HEK293 (cell line): ENCODE data around the gene ABCC9.

Experiments
- CTCF ChIA-PET: fragments of 350-600 bp; formaldehyde crosslinking; extraction: SDS; loops from one replicate; lab custom pipeline; 2021; ENCODE audit warnings: antibody characterized with exemption; lab: Yijun Ruan, JAX
- POLR2A ChIA-PET: fragments of 300-600 bp; formaldehyde crosslinking; extraction: SDS; loops from one replicate; lab custom pipeline; 2020; ENCODE audit warnings: antibody characterized with exemption, inconsistent platforms; lab: Yijun Ruan, JAX
- H3K27ac ChIP-seq: fragments of 200-500 bp; sonication (Bioruptor generic); 2 replicates; pipeline ENCODE4 v1.5.1; 2014; ENCODE audit warnings: low read depth, low read length, control low read depth, inconsistent platforms; ENCODE audit errors: extremely low read depth
- H3K36me3 ChIP-seq, 2 experiments: fragments of 200-500 bp in 1 of 2; sonication (Bioruptor generic) in 1 of 2; 1 replicate in 1 of 2; 2 replicates in 1 of 2; pipeline ENCODE4 v1.5.1; 2014 to 2017; ENCODE audit warnings: inconsistent platforms in 2 of 2, low read length in 2 of 2; ENCODE audit not compliant: control insufficient read depth in 2 of 2, insufficient read depth in 1 of 2
- H3K4me1 ChIP-seq: fragments of 200-500 bp; sonication (Bioruptor generic); 2 replicates; pipeline ENCODE4 v1.5.1; 2014; ENCODE audit warnings: mild to moderate bottlenecking, low read length, inconsistent platforms; ENCODE audit not compliant: control insufficient read depth, insufficient read depth
- H3K4me3 ChIP-seq: 2 replicates; pipeline ENCODE4 v1.5.1; 2011; ENCODE audit warnings: low read depth, mild to moderate bottlenecking, control low read depth, low read length, moderate library complexity
- H3K9me3 ChIP-seq: fragments of 200-500 bp; sonication (Bioruptor generic); 2 replicates; pipeline ENCODE4 v1.5.1; 2014; ENCODE audit warnings: low read depth, low read length, inconsistent platforms; ENCODE audit not compliant: control insufficient read depth, insufficient read depth
- ELK4 ChIP-seq: IDR thresholded peaks from 2 replicates; pipeline ENCODE4 v1.6.1; 2011; ENCODE audit warnings: mild to moderate bottlenecking, low read depth, low read length, borderline replicate concordance
- GFI1B ChIP-seq: fragments of 450-650 bp; formaldehyde crosslinking; IDR thresholded peaks from 2 replicates; pipeline ENCODE4 v1.5.1; 2016; ENCODE audit warnings: missing biosample characterization, missing genetic modification characterization
- HOXC10 ChIP-seq: sonication (generic); formaldehyde crosslinking; IDR thresholded peaks from 2 replicates; pipeline ENCODE4 v1.8.1; 2023; ENCODE audit warnings: mild to moderate bottlenecking, missing genetic modification reagents
- PBX3 ChIP-seq: sonication (generic); formaldehyde crosslinking; IDR thresholded peaks from 2 replicates; pipeline ENCODE4 v1.8.1; 2022; ENCODE audit warnings: mild to moderate bottlenecking, moderate library complexity, missing genetic modification reagents
- PRDM6 ChIP-seq: fragments of 450-650 bp; formaldehyde crosslinking; IDR thresholded peaks from 2 replicates; pipeline ENCODE4 v1.5.1; 2017; ENCODE audit warnings: missing biosample characterization, missing genetic modification characterization
- ZFP69B ChIP-seq: fragments of 450-650 bp; formaldehyde crosslinking; IDR thresholded peaks from 2 replicates; pipeline ENCODE4 v1.5.1; 2016; ENCODE audit warnings: missing biosample characterization, missing genetic modification characterization
- ZNF121 ChIP-seq: fragments of 450-650 bp; formaldehyde crosslinking; IDR thresholded peaks from 2 replicates; pipeline ENCODE4 v1.5.1; 2016; ENCODE audit warnings: missing biosample characterization, missing genetic modification characterization
- ZNF280C ChIP-seq: fragments of 450-650 bp; formaldehyde crosslinking; IDR thresholded peaks from 2 replicates; pipeline ENCODE4 v1.5.1; 2016; ENCODE audit warnings: missing biosample characterization, missing genetic modification characterization
- ZNF335 ChIP-seq: fragments of 450-650 bp; formaldehyde crosslinking; conservative IDR thresholded peaks from 2 replicates; pipeline ENCODE4 v1.5.1; 2016; ENCODE audit warnings: missing biosample characterization, missing genetic modification characterization
- ZNF394 ChIP-seq: fragments of 450-650 bp; formaldehyde crosslinking; IDR thresholded peaks from 2 replicates; pipeline ENCODE4 v1.5.1; 2016; ENCODE audit warnings: missing biosample characterization, missing genetic modification characterization, mild to moderate bottlenecking, moderate library complexity, borderline replicate concordance
- ZNF510 ChIP-seq: fragments of 450-650 bp; formaldehyde crosslinking; IDR thresholded peaks from 2 replicates; pipeline ENCODE4 v1.5.1; 2018; ENCODE audit warnings: mild to moderate bottlenecking, missing genetic modification characterization, missing biosample characterization; ENCODE audit not compliant: insufficient replicate concordance
- ZNF600 ChIP-seq: fragments of 450-650 bp; formaldehyde crosslinking; IDR thresholded peaks from 2 replicates; pipeline ENCODE4 v1.5.1; 2016; ENCODE audit warnings: missing biosample characterization, missing genetic modification characterization
- ZNF670 ChIP-seq: fragments of 450-650 bp; formaldehyde crosslinking; IDR thresholded peaks from 2 replicates; pipeline ENCODE4 v1.5.1; 2016; ENCODE audit warnings: missing biosample characterization, missing genetic modification characterization, low read depth
- ZNF692 ChIP-seq: fragments of 450-650 bp; formaldehyde crosslinking; IDR thresholded peaks from 2 replicates; pipeline ENCODE4 v1.5.1; 2016; ENCODE audit warnings: missing biosample characterization, missing genetic modification characterization
- ZNF777 ChIP-seq: fragments of 450-650 bp; formaldehyde crosslinking; IDR thresholded peaks from 2 replicates; pipeline ENCODE4 v1.5.1; 2017; ENCODE audit warnings: missing biosample characterization, missing genetic modification characterization, borderline replicate concordance
- ZNF843 ChIP-seq: fragments of 450-650 bp; formaldehyde crosslinking; IDR thresholded peaks from 2 replicates; pipeline ENCODE4 v1.5.1; 2016; ENCODE audit warnings: missing biosample characterization, missing genetic modification characterization
- ZSCAN23 ChIP-seq: fragments of 450-650 bp; formaldehyde crosslinking; IDR thresholded peaks from 2 replicates; pipeline ENCODE4 v1.5.1; 2016; ENCODE audit warnings: missing biosample characterization, missing genetic modification characterization
- ZSCAN4 ChIP-seq: fragments of 450-650 bp; formaldehyde crosslinking; IDR thresholded peaks from 2 replicates; pipeline ENCODE4 v1.5.1; 2017; ENCODE audit warnings: missing biosample characterization, missing genetic modification characterization
- ZXDB ChIP-seq: fragments of 450-650 bp; formaldehyde crosslinking; IDR thresholded peaks from 2 replicates; pipeline ENCODE4 v1.5.1; 2016; ENCODE audit warnings: missing biosample characterization, missing genetic modification characterization

Gene ABCC9

GRCh38 chr12:21806255-21806654, 135.0 kb downstream of the ABCC9 start:
- Histone ChIP-seq H3K27ac (no peak overlapping the region), H3K4me3 (no peak overlapping the region), H3K9me3 (no peaks in the 10 kb centered on the region), H3K4me1 (no peaks in the 10 kb centered on the region), H3K36me3 (no peaks in the 10 kb centered on the region)
- ChIA-PET POLR2A (no interaction called here), CTCF (no interaction called here)
- TF ChIP-seq PBX3 (CRISPR knock-in tag) = no peak
- TF ChIP-seq ZNF335 = no peak
- TF ChIP-seq ZSCAN23 (tag by site-specific recombination) = no peak
- no peak for TF ChIP-seq ZNF692
- TF ChIP-seq ZSCAN4 = no peak
- TF ChIP-seq ZNF777 = no peak
- no peak for TF ChIP-seq ZNF843 (tag by site-specific recombination)
- no peak for TF ChIP-seq ZXDB
- TF ChIP-seq ZNF600 (tag by site-specific recombination) = no peak
- no peak for TF ChIP-seq ZNF121 (tag by site-specific recombination)
- TF ChIP-seq GFI1B (tag by site-specific recombination) = no peak
- TF ChIP-seq ZNF280C (tag by site-specific recombination) = no peak
- TF ChIP-seq ZFP69B (tag by site-specific recombination) = no peak
- TF ChIP-seq ZNF510 = no peak
- no peak for TF ChIP-seq ELK4
- TF ChIP-seq PRDM6 = no peak
- TF ChIP-seq ZNF394 (tag by site-specific recombination) = no peak
- TF ChIP-seq ZNF670 (tag by site-specific recombination) = no peak
- no peak for TF ChIP-seq HOXC10
